Natural killer cell treated with Interleukin-12 subunit alpha and Interleukin-12 subunit beta and Interleukin-15 and Interleukin-18, amount 100 ng/mL, for 72 hours (primary cell): ENCODE data around the gene MRPS21. TPM values are rescaled to one million over a fixed set of nuclear protein-coding genes. Genes with fewer than 3 reads are reported as not detected.

Experiments
- total RNA-seq, 2 donors: library from RNA; stranded (reverse); gene quantifications; one replicate each; pipeline ENCODE4 v1.2.3, GENCODE V29; 2022

MRPS21 gene
- total RNA-seq, 2 donors from 2014 or later = 56.5 to 63.0 TPM

Other genes starting within 250 kb of the MRPS21 start
- gene VPS45, start 226.1 kb upstream of the MRPS21 start, total RNA-seq = 10 to 100 TPM; 34.1 to 40.4 TPM
- 10 to 100 TPM; 40.9 to 65.2 TPM for gene PLEKHO1, start 143.9 kb upstream of the MRPS21 start, total RNA-seq
- gene ANP32E, start 57.7 kb upstream of the MRPS21 start, total RNA-seq = 100 to 1,000 TPM; 157 to 164 TPM
- not detected for gene CA14, start 36.1 kb upstream of the MRPS21 start, total RNA-seq
- 100 to 1,000 TPM; 115 to 140 TPM for gene APH1A, start 24.8 kb upstream of the MRPS21 start, total RNA-seq
- under 1 TPM; 0.45 to 0.59 TPM for gene C1orf54, start 21.1 kb upstream of the MRPS21 start, total RNA-seq
- gene CIART, start 11.3 kb upstream of the MRPS21 start, total RNA-seq = 10 to 100 TPM in 1 of 2 donors, 1 to 10 TPM in 1; 2.4 to 10.2 TPM
- gene PRPF3, start 27.7 kb downstream of the MRPS21 start, total RNA-seq = 100 to 1,000 TPM; 136 to 154 TPM
- gene RPRD2, start 70.3 kb downstream of the MRPS21 start, total RNA-seq = 10 to 100 TPM; 23.9 to 24.8 TPM
- gene TARS2, start 193.6 kb downstream of the MRPS21 start, total RNA-seq = 10 to 100 TPM; 31.5 to 59.9 TPM
- gene ECM1, start 214.2 kb downstream of the MRPS21 start, total RNA-seq = 1 to 10 TPM; 1.2 to 1.9 TPM
- gene FALEC, start 221.9 kb downstream of the MRPS21 start, total RNA-seq = not detected